Stimulated activated naive CD8-positive, alpha-beta T cell treated with anti-CD3 and anti-CD28 coated beads, Interleukin-15, Interleukin-2, amounts not matched to agents 100 ng/mL and 50 ng/mL, for 24 hours (primary cell): ENCODE measurements around the gene CHMP6.

Experiments used
- H3K27ac Mint-ChIP-seq: one replicate; pipeline ENCODE4 v1.8.0; 2021; ENCODE audit warnings: mild to moderate bottlenecking, mixed read lengths
- H3K27me3 Mint-ChIP-seq: one replicate; pipeline ENCODE4 v1.8.0; 2021; ENCODE audit warnings: mixed read lengths
- H3K36me3 Mint-ChIP-seq: one replicate; pipeline ENCODE4 v1.8.0; 2021; ENCODE audit warnings: low read depth, mixed read lengths
- H3K4me1 Mint-ChIP-seq: one replicate; pipeline ENCODE4 v1.8.0; 2021; ENCODE audit warnings: low read depth, mixed read lengths
- H3K4me3 Mint-ChIP-seq: one replicate; pipeline ENCODE4 v1.8.0; 2021; ENCODE audit warnings: mild to moderate bottlenecking, mixed read lengths
- H3K9me3 Mint-ChIP-seq: one replicate; pipeline ENCODE4 v1.8.0; 2021; ENCODE audit warnings: mixed read lengths

The CHMP6 gene

GRCh38 chr17:80977172-80977571, 14.5 kb upstream of the CHMP6 start:
- Mint-ChIP-seq H3K27me3 (peaks cover 8% of the 10 kb centered on the region), H3K9me3 (no peaks in the 10 kb centered on the region), H3K4me1 (peaks cover 10% of the 10 kb centered on the region), H3K36me3 (no peaks in the 10 kb centered on the region), H3K4me3 (no peak overlapping the region), H3K27ac (no peak overlapping the region)

GRCh38 chr17:80978499-80979497, 12.8 kb upstream of the CHMP6 start:
- Mint-ChIP-seq H3K4me3 (no peak overlapping the region), H3K27ac (no peak overlapping the region), H3K27me3 (peaks cover 8% of the 10 kb centered on the region), H3K9me3 (no peaks in the 10 kb centered on the region), H3K4me1 (peaks cover 10% of the 10 kb centered on the region), H3K36me3 (no peaks in the 10 kb centered on the region)

DNA sequence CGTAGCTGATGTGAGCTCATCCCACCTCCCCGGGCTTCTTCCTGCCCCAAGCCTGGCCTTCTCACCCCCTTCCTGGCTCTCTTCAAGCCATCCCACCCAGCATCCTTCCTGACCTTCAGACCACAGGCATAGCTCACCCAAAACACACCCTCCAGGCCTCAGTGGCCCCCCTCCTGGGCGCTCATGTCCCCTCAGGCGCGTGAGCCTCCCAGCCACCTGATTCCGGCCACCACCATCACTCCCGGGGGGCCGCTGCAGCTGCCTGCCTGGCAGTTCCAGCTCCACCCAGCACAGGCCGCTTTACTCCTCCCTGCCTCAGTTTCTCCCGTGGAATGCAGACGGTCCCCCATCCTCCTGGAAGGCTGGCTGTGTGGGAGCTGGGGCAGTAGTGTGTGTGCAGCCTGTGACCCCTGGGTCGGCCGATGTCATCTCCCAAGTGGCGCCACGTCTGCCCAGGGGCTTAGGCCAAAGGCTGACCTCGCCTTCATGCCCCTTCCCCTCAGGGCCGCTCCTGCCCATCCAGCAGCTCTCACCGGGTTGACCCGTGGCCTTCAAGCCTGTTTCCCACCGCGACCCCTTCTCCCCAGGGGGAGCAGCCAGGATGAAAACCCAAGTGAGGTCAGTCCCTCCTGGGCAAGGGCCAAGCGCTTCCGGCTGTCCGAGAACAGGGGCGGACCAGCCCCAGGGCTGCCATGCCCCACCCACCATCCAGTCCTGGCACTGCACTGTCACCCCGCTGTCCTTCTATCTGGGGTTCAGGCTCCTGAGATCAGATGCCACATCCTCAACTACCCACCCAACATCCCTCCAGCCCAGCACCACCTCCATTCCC, 11.9 kb upstream of the CHMP6 start:
- H3K36me3 Mint-ChIP-seq: no peaks in the 10 kb centered on the region
- H3K4me1 Mint-ChIP-seq: peaks cover 10% of the 10 kb centered on the region
- no peaks in the 10 kb centered on the region for H3K9me3 Mint-ChIP-seq
- H3K4me3 Mint-ChIP-seq: peak overlapping the region; percentile 36
- peak overlapping the region; percentile 79 for H3K27ac Mint-ChIP-seq
- peaks cover 8% of the 10 kb centered on the region for H3K27me3 Mint-ChIP-seq

GRCh38 chr17:80980397-80981061, 11.1 kb upstream of the CHMP6 start:
- H3K27ac Mint-ChIP-seq: peak overlapping the region; percentile 79
- peaks cover 8% of the 10 kb centered on the region for H3K27me3 Mint-ChIP-seq
- no peaks in the 10 kb centered on the region for H3K9me3 Mint-ChIP-seq
- H3K4me3 Mint-ChIP-seq: peak overlapping the region; percentile 36
- no peaks in the 10 kb centered on the region for H3K36me3 Mint-ChIP-seq
- H3K4me1 Mint-ChIP-seq: peaks cover 10% of the 10 kb centered on the region

- no peaks in the 10 kb centered on the region for H3K9me3 Mint-ChIP-seq
- peaks cover 10% of the 10 kb centered on the region for H3K4me1 Mint-ChIP-seq
- H3K36me3 Mint-ChIP-seq: no peaks in the 10 kb centered on the region
- peaks cover 8% of the 10 kb centered on the region for H3K27me3 Mint-ChIP-seq
- H3K4me3 Mint-ChIP-seq: peak overlapping the region; percentile 36
- H3K27ac Mint-ChIP-seq: peak overlapping the region; percentile 79
These were observed 10.4 kb upstream of the CHMP6 start for GRCh38 chr17:80981062-80981902.

- Mint-ChIP-seq H3K9me3 (no peaks in the 10 kb centered on the region), H3K4me1 (peaks cover 10% of the 10 kb centered on the region), H3K36me3 (no peaks in the 10 kb centered on the region), H3K27ac (no peak overlapping the region), H3K27me3 (peaks cover 8% of the 10 kb centered on the region), H3K4me3 (no peak overlapping the region)
These were observed 9.7 kb upstream of the CHMP6 start for GRCh38 chr17:80981929-80982425.

DNA sequence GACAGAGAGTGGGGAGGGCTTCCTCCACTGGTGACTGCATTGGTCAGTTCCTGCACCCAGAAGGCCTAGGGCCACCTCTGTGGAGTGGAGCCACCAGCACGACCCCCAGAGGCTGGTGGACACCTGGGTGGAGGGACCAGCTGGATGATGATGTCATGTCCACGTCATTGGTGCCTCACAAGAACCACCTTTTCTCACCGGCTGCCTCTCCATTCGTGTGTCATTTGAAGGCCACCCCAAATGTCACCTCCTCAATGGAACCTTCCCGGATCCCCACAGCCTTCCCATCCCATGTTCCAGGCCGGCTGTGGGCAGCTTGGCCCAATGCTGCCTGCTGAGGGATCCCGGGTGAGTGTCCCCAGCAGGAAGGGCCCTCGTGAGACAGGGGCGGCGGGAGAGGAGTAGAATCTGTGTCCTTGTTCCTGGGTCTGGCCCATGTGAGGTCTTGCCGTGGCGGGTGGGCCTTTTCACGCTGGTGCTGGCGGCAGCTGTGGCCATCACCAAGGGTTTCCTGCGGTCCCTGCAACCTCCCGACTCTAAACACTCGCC, 9.1 kb upstream of the CHMP6 start:
- H3K9me3 Mint-ChIP-seq: no peaks in the 10 kb centered on the region
- H3K4me3 Mint-ChIP-seq: no peak overlapping the region

DNA sequence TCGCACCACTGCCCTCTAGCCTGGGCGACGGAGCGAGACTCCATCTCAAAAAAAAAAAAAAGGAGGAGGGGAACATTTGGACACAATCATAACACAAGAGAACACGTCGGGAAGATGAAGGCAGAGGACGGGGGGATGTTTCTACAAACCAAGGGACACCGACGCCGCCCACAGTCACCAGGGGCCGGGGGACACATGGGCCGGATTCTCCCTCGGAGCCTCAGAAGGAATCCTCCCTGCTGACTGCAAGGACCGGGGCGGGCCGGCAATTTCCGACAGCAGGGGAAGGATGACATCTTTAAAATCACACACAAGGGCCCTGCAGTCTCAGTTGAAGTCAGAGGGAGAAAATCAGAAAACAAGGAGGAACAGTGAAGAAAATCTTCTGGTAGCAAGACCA, 8.1 kb upstream of the CHMP6 start:
- H3K9me3 Mint-ChIP-seq: no peaks in the 10 kb centered on the region
- peaks cover 10% of the 10 kb centered on the region for H3K4me1 Mint-ChIP-seq
- peaks cover 8% of the 10 kb centered on the region for H3K27me3 Mint-ChIP-seq
- H3K36me3 Mint-ChIP-seq: no peaks in the 10 kb centered on the region
- no peak overlapping the region for H3K4me3 Mint-ChIP-seq
- H3K27ac Mint-ChIP-seq: no peak overlapping the region

More for the DNA sequence above, 9.1 kb upstream of the CHMP6 start:
- Mint-ChIP-seq H3K36me3 (no peaks in the 10 kb centered on the region), H3K27me3 (peaks cover 8% of the 10 kb centered on the region), H3K27ac (no peak overlapping the region), H3K4me1 (peaks cover 10% of the 10 kb centered on the region)

DNA sequence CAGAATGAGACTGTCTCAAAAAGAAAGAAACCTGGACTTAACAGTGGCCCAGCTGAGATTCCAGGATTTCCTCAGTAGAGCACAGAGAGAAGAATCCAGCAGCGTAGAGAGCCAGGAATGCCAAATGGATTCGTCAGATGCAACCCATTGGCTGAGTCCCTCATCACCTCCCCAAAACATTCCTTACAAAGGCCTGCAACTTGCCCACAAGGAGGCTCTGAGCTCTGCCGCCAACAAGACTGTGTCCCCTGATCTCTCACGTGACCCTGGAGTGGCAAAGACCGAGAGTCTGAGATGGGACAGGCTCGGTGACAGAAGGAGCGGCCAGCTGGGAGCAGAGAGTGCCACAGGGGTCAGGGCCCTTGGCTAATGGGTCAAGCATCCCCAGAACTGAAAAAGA, 6.9 kb upstream of the CHMP6 start:
- Mint-ChIP-seq H3K4me3 (no peak overlapping the region), H3K27ac (no peak overlapping the region), H3K27me3 (peaks cover 8% of the 10 kb centered on the region), H3K4me1 (peaks cover 16% of the 10 kb centered on the region), H3K36me3 (no peaks in the 10 kb centered on the region), H3K9me3 (no peaks in the 10 kb centered on the region)

- no peaks in the 10 kb centered on the region for H3K27me3 Mint-ChIP-seq
- no peak overlapping the region for H3K4me3 Mint-ChIP-seq
- H3K4me1 Mint-ChIP-seq: peaks cover 14% of the 10 kb centered on the region
- no peaks in the 10 kb centered on the region for H3K9me3 Mint-ChIP-seq
- H3K27ac Mint-ChIP-seq: no peak overlapping the region
- H3K36me3 Mint-ChIP-seq: no peaks in the 10 kb centered on the region
These were observed 5.6 kb upstream of the CHMP6 start for GRCh38 chr17:80986046-80986445.

GRCh38 chr17:80986816-80987475, 4.7 kb upstream of the CHMP6 start:
- no peak overlapping the region for H3K4me3 Mint-ChIP-seq
- H3K27ac Mint-ChIP-seq: no peak overlapping the region
- H3K9me3 Mint-ChIP-seq: no peaks in the 10 kb centered on the region
- H3K27me3 Mint-ChIP-seq: no peaks in the 10 kb centered on the region
- H3K36me3 Mint-ChIP-seq: no peaks in the 10 kb centered on the region
- H3K4me1 Mint-ChIP-seq: peaks cover 18% of the 10 kb centered on the region

DNA sequence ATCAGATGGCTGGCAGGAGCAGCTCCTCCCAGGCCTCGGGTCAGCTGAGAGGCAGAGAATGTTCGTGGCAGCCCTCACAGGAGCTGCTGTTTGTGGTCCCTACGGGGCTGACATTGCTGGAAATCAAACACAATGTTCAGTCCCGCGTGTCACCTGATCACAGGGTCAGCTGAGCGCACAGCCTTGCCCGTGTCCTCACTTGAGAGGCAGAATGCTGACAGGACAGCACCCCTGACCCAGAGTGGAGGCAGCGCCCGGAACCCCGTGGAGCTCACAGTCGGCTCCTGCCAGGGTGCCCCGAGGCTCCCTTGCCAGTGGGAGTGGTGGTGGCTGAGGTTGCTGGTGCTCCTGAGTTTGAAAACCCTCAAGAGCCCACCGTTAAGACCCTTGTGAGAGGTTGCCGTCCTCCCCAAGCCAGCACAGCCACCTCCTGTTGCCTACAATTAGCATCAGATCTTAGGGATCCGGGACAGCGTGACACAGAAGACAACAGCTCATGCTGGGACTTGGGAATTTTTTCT, 3.6 kb upstream of the CHMP6 start:
- H3K27me3 Mint-ChIP-seq: no peaks in the 10 kb centered on the region
- no peaks in the 10 kb centered on the region for H3K36me3 Mint-ChIP-seq
- no peak overlapping the region for H3K4me3 Mint-ChIP-seq
- no peaks in the 10 kb centered on the region for H3K9me3 Mint-ChIP-seq
- peaks cover 24% of the 10 kb centered on the region for H3K4me1 Mint-ChIP-seq
- no peak overlapping the region for H3K27ac Mint-ChIP-seq

DNA sequence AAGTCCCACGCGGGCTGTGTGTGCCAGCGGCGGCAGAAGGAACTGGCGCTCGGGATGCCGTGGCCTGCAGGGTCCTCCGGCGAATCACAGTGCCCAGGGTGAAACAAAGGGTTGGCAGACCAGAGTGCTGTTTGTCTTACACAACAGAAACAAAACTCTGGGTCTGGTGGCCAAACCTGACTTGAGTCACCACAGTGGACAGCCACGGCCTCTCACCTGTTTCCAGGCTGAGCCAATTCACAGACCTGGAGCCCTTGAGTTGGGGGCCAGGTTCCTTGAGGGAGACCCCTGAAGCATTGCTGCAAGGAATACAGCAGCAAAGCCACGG, 2.1 kb upstream of the CHMP6 start:
- Mint-ChIP-seq H3K4me3 (no peak overlapping the region), H3K27me3 (no peaks in the 10 kb centered on the region), H3K4me1 (peaks cover 31% of the 10 kb centered on the region), H3K36me3 (no peaks in the 10 kb centered on the region), H3K9me3 (no peaks in the 10 kb centered on the region), H3K27ac (no peak overlapping the region)
